ENCODE results near the gene CHST4.
"Not testable (repeated sequence)": the region's sequence is repeated elsewhere in the genome, so short reads cannot be mapped to it uniquely, and the experiment has no call there.

CHST4 gene

GRCh38 chr16:71572497-71573116 is 46.4 kb downstream of the CHST4 start:
- DNase-seq, result no peak

GRCh38 chr16:71573387-71574094 is 47.3 kb downstream of the CHST4 start:
- DNase-seq, result no peak

- no peak for DNase-seq
These were observed 48.5 kb downstream of the CHST4 start for GRCh38 chr16:71574702-71575101.

DNA sequence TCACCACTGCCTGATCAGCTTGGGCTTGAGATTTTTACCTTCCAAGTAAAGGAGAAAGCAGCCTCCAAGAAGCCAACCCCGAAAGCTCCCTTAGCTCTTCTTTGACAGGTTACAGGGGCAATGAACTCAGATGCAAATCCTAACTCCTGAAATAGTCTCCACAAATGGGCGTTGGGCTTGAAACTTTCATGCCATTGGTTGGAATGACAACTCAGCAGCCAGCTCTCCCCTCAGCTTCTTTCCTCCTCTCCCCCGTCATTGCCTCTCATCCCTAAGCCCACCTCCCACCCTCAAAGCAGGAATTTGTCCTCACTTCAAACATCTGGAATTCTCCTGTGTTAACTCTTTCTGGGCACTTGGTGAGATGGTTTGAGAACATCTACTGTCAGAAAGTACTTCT is 50.7 kb downstream of the CHST4 start, which contains the start of gene TAT:
Gene TAT, minus strand, starts transcription at position 122 of the 400 bp plus-strand sequence. CDS start 677 bp downstream, outside the sequence.
- no peak for DNase-seq

DNA sequence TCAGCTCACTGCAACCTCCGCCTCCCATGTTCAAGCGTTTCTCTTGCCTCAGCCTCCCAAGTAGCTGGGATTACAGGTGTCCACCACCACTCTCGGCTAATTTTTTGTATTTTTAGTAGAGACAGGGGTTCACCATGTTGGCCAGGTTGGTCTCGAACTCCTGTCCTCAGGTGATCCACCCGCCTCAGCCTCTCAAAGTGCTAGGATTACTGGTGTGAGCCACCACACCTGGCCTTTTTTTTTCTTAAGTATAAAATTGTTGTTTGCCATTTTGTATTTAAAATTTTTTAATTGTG is 56.3 kb downstream of the CHST4 start:
- not testable (repeated sequence) for DNase-seq

DNA sequence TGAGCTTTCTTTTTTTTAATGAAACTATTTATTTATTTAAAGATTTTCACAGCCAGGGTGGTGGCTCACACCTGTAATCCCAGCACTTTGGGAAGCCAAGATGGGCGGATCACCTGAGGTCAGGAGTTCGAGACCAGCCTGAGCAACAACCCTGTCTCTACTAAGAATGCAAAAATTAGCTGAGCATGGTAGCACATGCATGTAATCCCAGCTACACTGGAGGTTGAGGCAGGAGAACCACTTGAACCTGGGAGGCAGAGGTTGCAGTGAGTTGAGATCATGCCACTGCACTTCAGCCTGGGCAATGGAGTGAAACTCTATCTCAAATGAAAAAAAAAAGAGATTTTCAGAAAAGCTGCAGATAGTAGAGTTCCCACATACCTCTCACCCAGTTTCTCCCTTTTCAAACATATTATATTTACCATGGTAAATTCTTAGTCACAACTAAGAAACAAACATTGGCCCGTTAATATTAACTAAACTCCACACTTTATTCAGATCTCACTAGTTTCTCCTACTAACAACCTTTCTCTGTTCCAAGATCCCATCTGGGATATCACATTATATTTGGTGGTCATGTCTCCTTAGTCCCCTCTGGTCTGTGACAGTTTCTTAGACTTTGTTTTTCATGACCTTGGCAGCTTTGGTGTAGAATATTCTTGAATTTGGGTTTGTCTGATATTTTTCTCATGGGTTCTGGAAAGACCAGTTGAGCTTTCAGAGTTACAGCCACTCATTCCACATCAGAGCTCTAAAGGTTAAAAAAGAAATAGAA is 58.5 kb downstream of the CHST4 start:
- DNase-seq, result no peak

GRCh38 chr16:71585318-71585703 is 59.1 kb downstream of the CHST4 start:
- no peak for DNase-seq
